ENCODE measurements around the gene CRMP1. TPM values are rescaled to one million over a fixed set of nuclear protein-coding genes. Genes with fewer than 3 reads are reported as not detected.

The CRMP1 gene
- total RNA-seq, 1 donor from 2014 or later, result 15.4 TPM

- no peak overlapping the region for H3K4me3 ChIP-seq (ENCODE audit: low read depth, low read length)
- TF ChIP-seq, protein P1, sequence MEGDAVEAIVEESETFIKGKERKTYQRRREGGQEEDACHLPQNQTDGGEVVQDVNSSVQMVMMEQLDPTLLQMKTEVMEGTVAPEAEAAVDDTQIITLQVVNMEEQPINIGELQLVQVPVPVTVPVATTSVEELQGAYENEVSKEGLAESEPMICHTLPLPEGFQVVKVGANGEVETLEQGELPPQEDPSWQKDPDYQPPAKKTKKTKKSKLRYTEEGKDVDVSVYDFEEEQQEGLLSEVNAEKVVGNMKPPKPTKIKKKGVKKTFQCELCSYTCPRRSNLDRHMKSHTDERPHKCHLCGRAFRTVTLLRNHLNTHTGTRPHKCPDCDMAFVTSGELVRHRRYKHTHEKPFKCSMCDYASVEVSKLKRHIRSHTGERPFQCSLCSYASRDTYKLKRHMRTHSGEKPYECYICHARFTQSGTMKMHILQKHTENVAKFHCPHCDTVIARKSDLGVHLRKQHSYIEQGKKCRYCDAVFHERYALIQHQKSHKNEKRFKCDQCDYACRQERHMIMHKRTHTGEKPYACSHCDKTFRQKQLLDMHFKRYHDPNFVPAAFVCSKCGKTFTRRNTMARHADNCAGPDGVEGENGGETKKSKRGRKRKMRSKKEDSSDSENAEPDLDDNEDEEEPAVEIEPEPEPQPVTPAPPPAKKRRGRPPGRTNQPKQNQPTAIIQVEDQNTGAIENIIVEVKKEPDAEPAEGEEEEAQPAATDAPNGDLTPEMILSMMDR (IDR thresholded peaks at IDR 0.05; ENCODE audit: insufficient read depth, low read length, poor library complexity, severe bottlenecking), result no peak
- peaks cover 79% of the 10 kb centered on the region for H3K27me3 ChIP-seq (ENCODE audit: control insufficient read depth, insufficient read depth, low read length)
- no peak for DNase-seq (ENCODE audit: low read depth)
- H3K36me3 ChIP-seq (ENCODE audit: control insufficient read depth, insufficient read depth, low read length), result no peaks in the 10 kb centered on the region
Measured at GRCh38 chr4:5890063-5890727, 2.7 kb downstream of the CRMP1 start.

DNA sequence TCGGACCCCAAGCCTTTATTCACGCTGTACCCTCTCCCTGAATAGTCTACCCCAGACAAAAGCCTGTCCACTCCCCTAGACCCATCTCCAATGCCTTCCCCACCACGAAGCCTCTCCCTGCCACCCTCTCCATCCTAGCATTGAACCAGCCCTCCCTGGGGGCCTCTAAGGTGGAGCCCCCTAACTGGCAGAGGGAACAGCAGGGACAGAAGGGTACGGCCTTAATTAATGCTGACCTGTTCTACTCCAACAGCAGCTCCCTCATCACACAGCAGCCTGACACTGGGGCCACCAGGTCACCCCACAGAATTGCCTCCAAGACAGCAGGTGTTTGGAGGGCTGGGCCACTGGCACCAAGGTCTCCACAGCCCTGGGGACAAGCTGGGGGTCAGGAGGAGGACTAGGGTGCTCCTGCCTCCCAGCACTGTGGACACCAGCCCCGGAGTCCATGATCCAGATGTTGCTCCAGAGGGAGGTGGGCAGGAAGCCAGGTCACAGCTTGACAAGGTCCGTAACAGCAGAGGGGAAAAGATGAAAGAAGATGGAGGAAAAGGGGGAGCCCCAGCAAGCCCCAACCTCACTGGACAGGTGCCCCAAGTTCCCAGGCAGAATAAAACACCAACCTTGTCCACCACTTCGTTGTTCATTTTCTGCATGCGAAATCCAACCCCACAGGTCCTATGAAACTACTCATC is 3.7 kb downstream of the CRMP1 start:
- no peak for DNase-seq (ENCODE audit: low read depth)
- H3K36me3 ChIP-seq (ENCODE audit: control insufficient read depth, insufficient read depth, low read length), result no peaks in the 10 kb centered on the region
- H3K4me3 ChIP-seq (ENCODE audit: low read depth, low read length), result no peak overlapping the region
- TF ChIP-seq, protein P1 (IDR thresholded peaks at IDR 0.05; ENCODE audit: insufficient read depth, low read length, poor library complexity, severe bottlenecking), result no peak
- H3K27me3 ChIP-seq (ENCODE audit: control insufficient read depth, insufficient read depth, low read length), result peaks cover 72% of the 10 kb centered on the region

- H3K27me3 ChIP-seq (ENCODE audit: control insufficient read depth, insufficient read depth, low read length), result peaks cover 64% of the 10 kb centered on the region
- no peak for DNase-seq (ENCODE audit: low read depth)
- H3K36me3 ChIP-seq (ENCODE audit: control insufficient read depth, insufficient read depth, low read length), result no peaks in the 10 kb centered on the region
- peak overlapping the region; percentile 17 for H3K4me3 ChIP-seq (ENCODE audit: low read depth, low read length)
- TF ChIP-seq, protein P1 (IDR thresholded peaks at IDR 0.05; ENCODE audit: insufficient read depth, low read length, poor library complexity, severe bottlenecking), result no peak
Measured at GRCh38 chr4:5888222-5889001, 4.5 kb downstream of the CRMP1 start.

DNA sequence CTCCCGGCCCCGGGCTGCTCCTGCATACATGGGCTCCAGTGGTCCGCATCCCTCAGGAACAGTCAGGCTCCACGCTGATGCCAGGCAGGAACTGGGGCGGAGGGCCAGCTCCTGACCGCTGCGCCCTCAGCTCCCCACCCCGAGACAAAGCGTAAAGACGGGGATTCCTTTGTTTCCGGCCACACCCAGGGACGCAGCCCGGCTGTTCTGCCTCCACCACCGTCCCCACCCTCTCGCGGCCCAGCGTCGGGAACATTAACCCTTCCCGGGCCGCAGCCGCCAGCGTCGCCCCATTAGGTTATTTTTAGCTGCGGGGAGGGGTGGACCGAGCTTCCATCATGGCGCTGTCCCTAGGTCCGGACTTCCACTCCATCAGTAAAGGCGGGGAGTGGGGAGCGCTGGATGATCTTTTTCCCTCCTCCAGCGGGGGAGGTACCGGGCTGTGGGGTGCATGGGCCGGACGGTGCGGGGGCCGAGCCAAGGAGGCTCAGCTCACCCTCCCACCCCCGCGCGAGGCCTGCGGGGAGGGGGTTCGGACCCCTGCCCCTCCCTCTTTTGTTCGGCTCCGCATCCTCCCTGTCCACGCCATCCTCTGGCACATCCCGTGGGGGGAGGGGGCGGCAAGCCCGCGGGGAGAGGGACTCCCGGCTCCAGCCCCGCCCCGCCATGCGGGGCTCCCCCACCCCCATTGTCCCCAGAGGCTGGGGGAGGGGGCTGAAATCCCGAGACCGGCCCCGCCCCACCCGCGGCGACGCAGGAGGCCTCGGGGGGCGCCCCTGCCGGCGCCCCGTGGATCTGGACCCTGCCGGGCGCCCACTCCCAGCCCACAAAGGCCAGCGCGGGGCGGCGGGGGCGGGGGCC is 5.3 kb downstream of the CRMP1 start:
- no peaks in the 10 kb centered on the region for H3K36me3 ChIP-seq (ENCODE audit: control insufficient read depth, insufficient read depth, low read length)
- peaks cover 61% of the 10 kb centered on the region for H3K27me3 ChIP-seq (ENCODE audit: control insufficient read depth, insufficient read depth, low read length)
- H3K4me3 ChIP-seq (ENCODE audit: low read depth, low read length), result peak overlapping the region; percentile 19
- no peak for DNase-seq (ENCODE audit: low read depth)
- TF ChIP-seq, protein P1 (IDR thresholded peaks at IDR 0.05; ENCODE audit: insufficient read depth, low read length, poor library complexity, severe bottlenecking), result no peak

GRCh38 chr4:5887011-5887360 is 5.9 kb downstream of the CRMP1 start:
- Histone ChIP-seq H3K4me3 (ENCODE audit: low read depth, low read length) (no peak overlapping the region), H3K27me3 (ENCODE audit: control insufficient read depth, insufficient read depth, low read length) (peaks cover 57% of the 10 kb centered on the region)
- DNase-seq (ENCODE audit: low read depth), result no peak

More at GRCh38 chr4:5887011-5887360, 5.9 kb downstream of the CRMP1 start:
- H3K36me3 ChIP-seq (ENCODE audit: control insufficient read depth, insufficient read depth, low read length), result no peaks in the 10 kb centered on the region
- TF ChIP-seq, protein P1 (IDR thresholded peaks at IDR 0.05; ENCODE audit: insufficient read depth, low read length, poor library complexity, severe bottlenecking), result no peak
